Astrocyte (in vitro differentiated cells and primary cell): Measurements from ENCODE around the gene EPHA2. TPM values are rescaled to one million over a fixed set of nuclear protein-coding genes. Genes with fewer than 3 reads are reported as not detected.
A peak's percentile ranks its signal among the peaks of the same experiment; 100 is the strongest.

Experiments
- DNase-seq: peaks from one replicate; pipeline ENCODE4 v3.0.0-alpha.2; 2010; ENCODE audit warnings: low read depth
- FAIRE-seq: peaks from 2 replicates; lab custom pipeline; 2011; peaks lifted over from hg19 to GRCh38; lab: Jason Lieb, UNC
- H2AFZ ChIP-seq: 2 replicates; pipeline ENCODE4 v1.6.0; 2012; ENCODE audit warnings: low read depth, low read length, inconsistent platforms
- H3K27ac ChIP-seq: 2 replicates; pipeline ENCODE4 v1.5.1; 2011; ENCODE audit warnings: low read depth, low read length, inconsistent platforms
- H3K27me3 ChIP-seq: 2 replicates; pipeline ENCODE4 v1.6.0; 2011; ENCODE audit warnings: low read length, inconsistent platforms; ENCODE audit not compliant: insufficient read depth
- H3K36me3 ChIP-seq: 2 replicates; pipeline ENCODE4 v1.5.1; 2011; ENCODE audit warnings: low read length, inconsistent platforms; ENCODE audit not compliant: insufficient read depth
- H3K4me1 ChIP-seq: 2 replicates; pipeline ENCODE4 v1.5.1; 2011; ENCODE audit warnings: low read length, inconsistent platforms; ENCODE audit not compliant: insufficient read depth
- H3K4me2 ChIP-seq: 2 replicates; pipeline ENCODE4 v1.6.0; 2012; ENCODE audit warnings: low read length, inconsistent platforms
- H3K4me3 ChIP-seq: 2 replicates; pipeline ENCODE4 v1.5.1; 2011; ENCODE audit warnings: low read depth, mild to moderate bottlenecking, low read length, inconsistent platforms; ENCODE audit not compliant: insufficient read depth
- H3K79me2 ChIP-seq: 2 replicates; pipeline ENCODE4 v1.6.0; 2012; ENCODE audit warnings: mild to moderate bottlenecking, low read length, inconsistent platforms; ENCODE audit not compliant: insufficient read depth
- H3K9ac ChIP-seq: 2 replicates; pipeline ENCODE4 v1.6.0; 2012; ENCODE audit warnings: mild to moderate bottlenecking, low read length, inconsistent platforms
- H3K9me3 ChIP-seq: 2 replicates; pipeline ENCODE4 v1.5.1; 2012; ENCODE audit warnings: low read depth, mild to moderate bottlenecking, low read length, inconsistent platforms; ENCODE audit not compliant: insufficient read depth
- H4K20me1 ChIP-seq: 2 replicates; pipeline ENCODE4 v1.6.0; 2012; ENCODE audit warnings: low read length, inconsistent platforms; ENCODE audit not compliant: insufficient read depth
- H3K27ac Mint-ChIP-seq: one replicate; pipeline ENCODE4 v1.8.0; 2021; ENCODE audit warnings: mild to moderate bottlenecking, mixed read lengths; ENCODE audit not compliant: unreplicated experiment
- H3K27me3 Mint-ChIP-seq: one replicate; pipeline ENCODE4 v1.8.0; 2021; ENCODE audit warnings: low read depth, mixed read lengths; ENCODE audit not compliant: unreplicated experiment
- H3K36me3 Mint-ChIP-seq: one replicate; pipeline ENCODE4 v1.8.0; 2021; ENCODE audit warnings: low read depth, mixed read lengths; ENCODE audit not compliant: unreplicated experiment
- H3K4me1 Mint-ChIP-seq: one replicate; pipeline ENCODE4 v1.8.0; 2021; ENCODE audit warnings: low read depth, mixed read lengths; ENCODE audit not compliant: unreplicated experiment
- H3K4me3 Mint-ChIP-seq: one replicate; pipeline ENCODE4 v1.8.0; 2021; ENCODE audit warnings: mild to moderate bottlenecking, moderate library complexity, mixed read lengths; ENCODE audit not compliant: unreplicated experiment
- H3K9me3 Mint-ChIP-seq: one replicate; pipeline ENCODE4 v1.8.0; 2021; ENCODE audit warnings: mild to moderate bottlenecking, mixed read lengths; ENCODE audit not compliant: unreplicated experiment
- EZH2 ChIP-seq: IDR thresholded peaks from 2 replicates; pipeline ENCODE4 v1.6.1; 2012; ENCODE audit warnings: mild to moderate bottlenecking, low read length, inconsistent platforms; ENCODE audit not compliant: insufficient read depth
- total RNA-seq: library from RNA; stranded (reverse); gene quantifications from 2 replicates; pipeline ENCODE4 v1.2.1, GENCODE V29; 2021
- TF ChIP-seq, protein P1 (sequence below): IDR thresholded peaks from 2 replicates; pipeline ENCODE4 v1.5.1; 2011; ENCODE audit warnings: low read depth, mild to moderate bottlenecking, inconsistent platforms, low read length, moderate library complexity; ENCODE audit not compliant: insufficient read depth

Gene EPHA2
- total RNA-seq, 1 donor from 2014 or later: 140 TPM

DNA sequence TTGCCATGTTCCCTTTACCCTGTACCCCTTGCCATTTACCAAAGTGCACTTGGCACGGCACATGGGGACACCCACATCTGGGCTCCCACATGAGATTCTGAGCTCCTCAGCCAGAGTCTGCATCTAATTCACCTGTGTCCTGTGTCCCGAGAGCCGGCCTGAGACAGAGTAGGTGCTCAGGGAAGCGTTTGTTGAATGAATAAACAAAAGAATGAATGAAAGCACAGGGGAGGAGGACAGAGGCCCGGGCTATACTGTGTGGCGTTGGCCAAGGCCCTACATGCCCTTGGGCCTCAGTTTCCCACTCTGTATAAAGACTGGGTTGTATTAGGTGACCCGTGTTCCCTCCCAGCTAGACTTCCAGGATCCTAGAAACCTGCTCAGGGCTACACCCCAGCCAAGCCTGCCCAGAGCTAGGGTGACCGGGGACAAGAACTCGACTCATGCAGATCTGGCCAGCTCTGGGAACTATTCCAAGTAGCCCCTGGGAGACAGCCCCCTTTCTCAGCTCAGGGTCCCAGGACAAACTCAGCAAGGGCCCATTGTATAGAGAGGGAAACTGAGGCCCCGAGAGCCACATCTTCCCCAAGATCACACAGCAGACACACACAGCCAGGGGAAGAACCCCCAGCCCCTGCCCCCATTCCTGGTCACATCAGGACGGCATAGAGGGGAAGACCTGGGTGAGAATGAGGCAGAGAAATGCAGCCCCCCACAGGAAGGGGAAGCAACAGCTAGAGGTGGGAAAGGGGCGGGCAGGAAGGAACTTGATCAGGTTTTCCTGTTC lies 6.0 kb downstream of the EPHA2 start:
- Histone ChIP-seq H3K27ac (peak overlapping the region; percentile 23), H3K4me1 (peaks cover 81% of the 10 kb centered on the region)
- no peak for FAIRE-seq

DNA sequence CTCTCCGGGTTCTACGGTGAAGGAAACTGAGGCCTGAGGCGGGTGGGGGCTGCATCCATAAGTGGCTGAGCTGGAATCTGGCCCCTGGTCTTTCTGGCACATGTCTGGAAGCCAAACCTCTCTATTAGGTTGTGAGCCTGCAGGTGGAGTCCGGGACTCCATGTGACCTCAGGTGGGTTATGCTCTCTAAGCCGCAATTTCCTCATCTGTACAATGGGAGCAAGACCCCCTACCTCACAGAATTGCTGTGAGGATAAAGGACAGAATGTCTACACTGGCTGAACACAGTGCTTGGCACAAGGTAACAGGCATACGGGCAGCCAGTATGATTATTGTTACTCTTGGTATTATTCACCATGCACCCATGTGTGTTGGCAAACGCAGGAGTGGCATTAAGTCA lies 6.7 kb downstream of the EPHA2 start:
- H3K4me1 ChIP-seq: peaks cover 88% of the 10 kb centered on the region
- Mint-ChIP-seq H3K4me3 (peak overlapping the region; percentile 46), H3K9me3 (no peaks in the 10 kb centered on the region), H3K36me3 (peaks cover 21% of the 10 kb centered on the region), H3K4me1 (peaks cover 62% of the 10 kb centered on the region), H3K27ac (peak overlapping the region; percentile 50), H3K27me3 (no peaks in the 10 kb centered on the region)
- H3K9ac ChIP-seq: no peak overlapping the region
- no peak overlapping the region for H2AFZ ChIP-seq
- no peak overlapping the region for H3K27ac ChIP-seq
- no peak for TF ChIP-seq EZH2
- TF ChIP-seq, protein P1, sequence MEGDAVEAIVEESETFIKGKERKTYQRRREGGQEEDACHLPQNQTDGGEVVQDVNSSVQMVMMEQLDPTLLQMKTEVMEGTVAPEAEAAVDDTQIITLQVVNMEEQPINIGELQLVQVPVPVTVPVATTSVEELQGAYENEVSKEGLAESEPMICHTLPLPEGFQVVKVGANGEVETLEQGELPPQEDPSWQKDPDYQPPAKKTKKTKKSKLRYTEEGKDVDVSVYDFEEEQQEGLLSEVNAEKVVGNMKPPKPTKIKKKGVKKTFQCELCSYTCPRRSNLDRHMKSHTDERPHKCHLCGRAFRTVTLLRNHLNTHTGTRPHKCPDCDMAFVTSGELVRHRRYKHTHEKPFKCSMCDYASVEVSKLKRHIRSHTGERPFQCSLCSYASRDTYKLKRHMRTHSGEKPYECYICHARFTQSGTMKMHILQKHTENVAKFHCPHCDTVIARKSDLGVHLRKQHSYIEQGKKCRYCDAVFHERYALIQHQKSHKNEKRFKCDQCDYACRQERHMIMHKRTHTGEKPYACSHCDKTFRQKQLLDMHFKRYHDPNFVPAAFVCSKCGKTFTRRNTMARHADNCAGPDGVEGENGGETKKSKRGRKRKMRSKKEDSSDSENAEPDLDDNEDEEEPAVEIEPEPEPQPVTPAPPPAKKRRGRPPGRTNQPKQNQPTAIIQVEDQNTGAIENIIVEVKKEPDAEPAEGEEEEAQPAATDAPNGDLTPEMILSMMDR: no peak
- H4K20me1 ChIP-seq: peaks cover 57% of the 10 kb centered on the region
- no peak overlapping the region for H3K4me2 ChIP-seq
- FAIRE-seq (no peak), DNase-seq (no peak)
- no peaks in the 10 kb centered on the region for H3K9me3 ChIP-seq
- H3K79me2 ChIP-seq: peaks cover 86% of the 10 kb centered on the region
- H3K36me3 ChIP-seq: peaks cover 36% of the 10 kb centered on the region
- H3K27me3 ChIP-seq: no peaks in the 10 kb centered on the region
- H3K4me3 ChIP-seq: no peak overlapping the region

More for the DNA sequence above, 6.0 kb downstream of the EPHA2 start:
- Histone ChIP-seq H3K27me3 (no peaks in the 10 kb centered on the region), H4K20me1 (peaks cover 63% of the 10 kb centered on the region), H3K36me3 (peaks cover 36% of the 10 kb centered on the region), H3K4me2 (peak overlapping the region; percentile 99), H3K79me2 (peaks cover 86% of the 10 kb centered on the region), H3K9me3 (no peaks in the 10 kb centered on the region), H3K4me3 (no peak overlapping the region), H2AFZ (no peak overlapping the region), H3K9ac (peak overlapping the region; percentile 88)
- Mint-ChIP-seq H3K27ac (peak overlapping the region; percentile 26), H3K36me3 (peaks cover 18% of the 10 kb centered on the region), H3K4me1 (peaks cover 56% of the 10 kb centered on the region), H3K9me3 (no peaks in the 10 kb centered on the region), H3K27me3 (no peaks in the 10 kb centered on the region), H3K4me3 (peak overlapping the region; percentile 73)
- DNase-seq: no peak
- TF ChIP-seq, protein P1: no peak
- no peak for TF ChIP-seq EZH2
